K562 (cell line): ENCODE results near the gene GNPAT. TPM values are rescaled to one million over a fixed set of nuclear protein-coding genes. Genes with fewer than 3 reads are reported as not detected.

Source experiments
- ATAC-seq: fragments of 200-7000 bp; cut with Tn5 transposase; 3 replicates; pipeline ENCODE4 v1.9.1; 2020; ENCODE audit warnings: moderate library complexity
- BruUV-seq: library from RNA; stranded (reverse); fragments of 400-500 nt; replicated peaks from 2 replicates; lab custom pipeline; 2021; lab: Mats Ljungman, UMichigan
- CTCF ChIA-PET: fragments of 300-600 bp; formaldehyde crosslinking; extraction: SDS; loops from one replicate; lab custom pipeline; 2021; ENCODE audit warnings: low intra/inter-chr PET ratio; lab: Yijun Ruan, JAX
- POLR2A ChIA-PET: fragments of 300-600, 350-650 bp; sonication (Branson Sonifier 250); formaldehyde crosslinking; extraction: SDS; loops from one replicate; lab custom pipeline; 2021; ENCODE audit warnings: antibody characterized with exemption, inconsistent platforms; lab: Yijun Ruan, JAX
- DNase-seq, 4 experiments: peaks; one replicate each; pipeline versions ENCODE4 v3.0.0 to v3.0.0-alpha.2; 2011 to 2018; ENCODE audit warnings: low spot score in 3 of 4, mixed read lengths in 3 of 4; ENCODE audit errors: extremely low read depth in 1 of 4
- FAIRE-seq: peaks from 2 replicates; lab custom pipeline; 2011; peaks lifted over from hg19 to GRCh38; lab: Jason Lieb, UNC
- H2AFZ ChIP-seq: 2 replicates; pipeline ENCODE4 v1.6.0; 2011; ENCODE audit warnings: low read depth, low read length, control low read depth, inconsistent platforms
- H3K27ac ChIP-seq: fragments of 200-600 bp; 3 replicates; pipeline ENCODE4 v1.8.0; 2011; ENCODE audit warnings: low read depth, mild to moderate bottlenecking, control low read depth, inconsistent platforms, low read length, moderate library complexity, mixed read lengths; ENCODE audit errors: extremely low read depth
- H3K27me3 ChIP-seq, 2 experiments: fragments of 300-600 bp in 1 of 2; 2 replicates in 1 of 2; 3 replicates in 1 of 2; pipeline versions ENCODE4 v1.6.0 to v1.8.0; 2011; ENCODE audit warnings: inconsistent platforms in 2 of 2, low read length in 2 of 2, mild to moderate bottlenecking in 1 of 2, mixed read lengths in 1 of 2, moderate library complexity in 1 of 2; ENCODE audit not compliant: control insufficient read depth in 2 of 2, insufficient read depth in 2 of 2
- H3K36me3 ChIP-seq: fragments of 300-600 bp; 3 replicates; pipeline ENCODE4 v1.8.0; 2011; ENCODE audit warnings: mild to moderate bottlenecking, low read length, inconsistent platforms; ENCODE audit not compliant: control insufficient read depth, insufficient read depth
- H3K4me1 ChIP-seq, 2 experiments: fragments of 200-600 bp in 1 of 2; replicated peaks in 1 of 2; 2 replicates in 1 of 2; 3 replicates in 1 of 2; pipeline versions ENCODE4 v1.5.1 to v1.8.0; 2011; ENCODE audit warnings: inconsistent platforms in 2 of 2, low read length in 2 of 2, mild to moderate bottlenecking in 1 of 2, mixed read lengths in 1 of 2, moderate library complexity in 1 of 2; ENCODE audit not compliant: control insufficient read depth in 2 of 2, insufficient read depth in 2 of 2
- H3K4me2 ChIP-seq: 2 replicates; pipeline ENCODE4 v1.6.1; 2011; ENCODE audit warnings: low read length, control low read depth, inconsistent platforms, mixed read lengths; ENCODE audit not compliant: insufficient read depth
- H3K4me3 ChIP-seq: fragments of 200-600 bp; sonication (generic), shearing (Covaris generic); 2 replicates; pipeline ENCODE4 v1.5.1; 2016; ENCODE audit warnings: control low read depth, inconsistent platforms
- H3K79me2 ChIP-seq: fragments of 200-600 bp; 3 replicates; pipeline ENCODE4 v1.8.0; 2011; ENCODE audit warnings: low read length, inconsistent platforms; ENCODE audit not compliant: control insufficient read depth, insufficient read depth
- H3K9ac ChIP-seq, 2 experiments: 2 replicates each; pipeline versions ENCODE4 v1.6.0 to v1.6.1; 2011; ENCODE audit warnings: low read depth in 2 of 2, low read length in 2 of 2, control low read depth in 1 of 2, inconsistent platforms in 1 of 2, mild to moderate bottlenecking in 1 of 2, mixed read lengths in 1 of 2; ENCODE audit not compliant: insufficient read depth in 1 of 2
- H3K9me1 ChIP-seq: one replicate; pipeline ENCODE4 v1.6.0; 2011; ENCODE audit warnings: inconsistent platforms, mild to moderate bottlenecking, low read length, moderate library complexity; ENCODE audit not compliant: control insufficient read depth, insufficient read depth
- H3K9me3 ChIP-seq: replicated peaks from 2 replicates; pipeline ENCODE4 v1.5.1; 2011; ENCODE audit warnings: low read depth, low read length, inconsistent platforms; ENCODE audit not compliant: control insufficient read depth, insufficient read depth
- H4K20me1 ChIP-seq: replicated peaks from 2 replicates; pipeline ENCODE4 v1.6.1; 2011; ENCODE audit warnings: low read length, inconsistent platforms, mixed read lengths; ENCODE audit not compliant: control insufficient read depth, insufficient read depth
- AFF4 ChIP-seq: sonication (generic); formaldehyde crosslinking; IDR thresholded peaks from 2 replicates; pipeline ENCODE4 v1.8.0; 2023; ENCODE audit warnings: mild to moderate bottlenecking, missing genetic modification reagents
- ASH1L ChIP-seq: fragments of 450-650 bp; IDR thresholded peaks from 2 replicates; pipeline ENCODE4 v1.6.1; 2018; ENCODE audit warnings: borderline replicate concordance, mild to moderate bottlenecking, low read depth; ENCODE audit not compliant: partially characterized antibody
- E2F6 ChIP-seq, 2 experiments: IDR thresholded peaks; 2 replicates each; pipeline ENCODE4 v1.6.1; 2011; ENCODE audit warnings: borderline replicate concordance in 1 of 2, control low read depth in 1 of 2, low read depth in 1 of 2, low read length in 1 of 2, mild to moderate bottlenecking in 1 of 2, mixed read lengths in 1 of 2, moderate library complexity in 1 of 2; ENCODE audit not compliant: insufficient read depth in 1 of 2, insufficient read length in 1 of 2, poor library complexity in 1 of 2, severe bottlenecking in 1 of 2; ENCODE audit errors: extremely low read depth in 1 of 2
- MEF2D ChIP-seq: conservative IDR thresholded peaks from 2 replicates; pipeline ENCODE4 v1.6.1; 2016; ENCODE audit warnings: low read depth, missing genetic modification characterization, missing compliant biosample characterization
- MTA2 ChIP-seq: fragments of 450-650 bp; IDR thresholded peaks from 2 replicates; pipeline ENCODE4 v1.6.1; 2016; ENCODE audit warnings: low read depth
- NCOA1 ChIP-seq: fragments of 450-650 bp; IDR thresholded peaks from 2 replicates; pipeline ENCODE4 v1.6.1; 2016; ENCODE audit warnings: low read depth
- NKRF ChIP-seq: fragments of 450-650 bp; IDR thresholded peaks from 2 replicates; pipeline ENCODE4 v1.6.1; 2016; ENCODE audit warnings: borderline replicate concordance
- RBM39 ChIP-seq: fragments of 200-400 bp; formaldehyde crosslinking; optimal IDR thresholded peaks from 2 replicates; pipeline ENCODE3; 2018; ENCODE audit warnings: low read depth, low read length
- ZMIZ1 ChIP-seq, 2 experiments: fragments of 150-350 bp in 1 of 2; IDR thresholded peaks; 2 replicates each; pipeline ENCODE4 v1.6.1; 2012 to 2016; ENCODE audit warnings: low read depth in 2 of 2, low read length in 2 of 2, mild to moderate bottlenecking in 1 of 2, moderate library complexity in 1 of 2
- ZNF696 ChIP-seq: fragments of 250-450 bp; sonication (Bioruptor Pico); conservative IDR thresholded peaks from 2 replicates; pipeline ENCODE4 v1.4.0; 2020; ENCODE audit warnings: mild to moderate bottlenecking, moderate library complexity
- WGBS: fragments of 100-300 bp; shearing (Covaris generic); methylation state at CpG from one replicate; pipeline ENCODE4 v1.1.6; 2016; ENCODE audit warnings: low coverage, mixed read lengths; ENCODE audit not compliant: insufficient coverage; ENCODE audit errors: missing lambda C conversion rate; 5-methylcytosine and 5-hydroxymethylcytosine counted together
- in situ Hi-C: fragments of 300-500 bp; cut with MboI; formaldehyde crosslinking; loops from 4 replicates; pipeline ENCODE4 v1.15.0; 2018; ENCODE audit warnings: inconsistent platforms, mixed read lengths
- intact Hi-C: fragments of 100-400 bp; cut with micrococcal nuclease; formaldehyde crosslinking; loops from 2 replicates; pipeline ENCODE4 v1.14.2; 2022
- polyA plus RNA-seq, 8 experiments: library from polyadenylated mRNA; depleted of rRNA in 4 of 8; stranded (reverse) in 5 of 8; unstranded in 3 of 8; fragments of >200 nt; fragmentation: Nextera tagmentation in 2 of 8; fragmentation: Illumina TruSeq in 1 of 8; extraction: Ambion mirVana in 2 of 8; extraction: Trizol in 1 of 8; gene quantifications; 2 replicates each; pipeline versions ENCODE4 v1.2.1 to v1.2.3, GENCODE V29; 2011 to 2014; ENCODE audit warnings: inconsistent platforms in 1 of 8, missing spikeins in 1 of 8
- total RNA-seq, 7 experiments: library from RNA; depleted of rRNA in 6 of 7; stranded (reverse); fragments of >200 nt in 6 of 7; fragmentation: Illumina TruSeq in 2 of 7; extraction: Trizol in 2 of 7; gene quantifications; 2 replicates each; pipeline versions ENCODE4 v1.2.1 to v1.2.3, GENCODE V29; 2011 to 2021; ENCODE audit warnings: low replicate concordance in 1 of 7

The GNPAT gene
- total and polyA plus RNA-seq, 9 of the 15 experiments (the other 6 are each of a cell fraction or from before 2014, with no cell fraction given), result 32.1 to 68.8 (median 50.7) TPM

- 5% methylated on average over 8 of the region's 8 CpGs for WGBS
- H3K36me3 ChIP-seq, result no peaks in the 10 kb centered on the region
- H3K9me3 ChIP-seq, result no peaks in the 10 kb centered on the region
- ATAC-seq (no peak), FAIRE-seq (no peak), DNase-seq (no peak)
- H3K4me2 ChIP-seq, result no peak overlapping the region
- intact Hi-C loops, result no loop called here
- CTCF ChIA-PET, result no interaction called here
- H3K9me1 ChIP-seq, result no peaks in the 10 kb centered on the region
- POLR2A ChIA-PET, result interaction anchor here (0.5 to 1.5 kb wide), 3 partner anchors 34 to 288 kb away, joined by 3 to 4 read pairs (median 3); no protein-coding TSS in a partner anchor
- H2AFZ ChIP-seq, result no peak overlapping the region
- H4K20me1 ChIP-seq, result no peaks in the 10 kb centered on the region
- in situ Hi-C loops, result no loop called here
- H3K9ac ChIP-seq, result no peak overlapping the region
- H3K79me2 ChIP-seq, result no peaks in the 10 kb centered on the region
- H3K4me3 ChIP-seq, result no peak overlapping the region
- no TSS peak for BruUV-seq
- peaks cover 8 to 12% of the 10 kb centered on the region in 2 experiments; a peak in 3 of 5 replicates for H3K27me3 ChIP-seq
- no peak overlapping the region for H3K27ac ChIP-seq
- H3K4me1 ChIP-seq, result no peaks in the 10 kb centered on the region
- TF ChIP-seq NKRF (no peak), ZMIZ1 (IDR thresholded peaks at IDR 0.05; ENCODE audit: low read depth in 2 of 2, low read length in 2 of 2) (no peak), RBM39 (no peak), ZNF696 (CRISPR knock-in tag) (no peak), E2F6 (IDR thresholded peaks at IDR 0.05; ENCODE audit: borderline replicate concordance in 1 of 2, extremely low read depth in 1 of 2, insufficient read depth in 1 of 2, insufficient read length in 1 of 2, low read depth in 1 of 2, low read length in 1 of 2, poor library complexity in 1 of 2, severe bottlenecking in 1 of 2) (no peak), MEF2D (tag) (no peak), MTA2 (no peak), ASH1L (no peak), NCOA1 (no peak), AFF4 (CRISPR knock-in tag) (no peak)
Observed at GRCh38 chr1:231311720-231312431, 70.9 kb downstream of the GNPAT start.
